ENCODE measurements around the gene ZMIZ1.
A peak's percentile ranks its signal among the peaks of the same experiment; 100 is the strongest.

The ZMIZ1 gene

DNA sequence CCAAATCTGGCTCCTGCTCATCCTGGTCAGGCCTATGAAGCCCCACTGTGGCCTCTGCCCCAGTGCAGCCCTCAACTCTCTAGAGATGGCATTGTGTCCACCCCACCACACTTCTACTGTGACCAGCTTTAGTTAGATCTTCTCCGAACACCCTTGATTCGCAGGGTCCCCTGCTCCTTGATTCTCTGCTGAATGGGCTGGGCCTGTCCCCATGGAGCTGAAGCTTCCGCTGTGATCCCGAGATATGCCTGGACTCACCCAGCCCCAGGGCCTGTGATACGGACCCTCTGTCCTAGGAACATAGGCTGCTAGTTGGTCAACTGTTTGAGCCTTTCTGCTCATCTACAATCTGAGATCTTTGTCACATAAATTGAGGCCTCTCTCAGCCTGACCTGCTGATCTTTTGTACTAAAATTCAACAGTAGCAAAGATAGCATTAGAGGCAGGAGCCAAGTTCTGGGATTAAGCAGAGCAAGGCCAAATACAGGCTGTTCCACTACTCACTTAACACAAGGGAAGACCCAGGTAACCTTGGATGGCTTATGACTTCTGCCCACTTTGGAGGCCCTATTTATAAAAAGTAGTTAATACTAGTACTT lies 272.0 kb downstream of the ZMIZ1 start:
- Histone ChIP-seq H3K27me3 (ENCODE audit: insufficient read depth, low read depth, severe bottlenecking) (no peaks in the 10 kb centered on the region), H3K27ac (peak overlapping the region; percentile 71), H3K4me3 (ENCODE audit: low read depth, low read length) (no peak overlapping the region), H3K36me3 (no peaks in the 10 kb centered on the region), H3K9me3 (ENCODE audit: severe bottlenecking) (peaks cover 4% of the 10 kb centered on the region)
- no peak for DNase-seq
- TF ChIP-seq, protein P1, sequence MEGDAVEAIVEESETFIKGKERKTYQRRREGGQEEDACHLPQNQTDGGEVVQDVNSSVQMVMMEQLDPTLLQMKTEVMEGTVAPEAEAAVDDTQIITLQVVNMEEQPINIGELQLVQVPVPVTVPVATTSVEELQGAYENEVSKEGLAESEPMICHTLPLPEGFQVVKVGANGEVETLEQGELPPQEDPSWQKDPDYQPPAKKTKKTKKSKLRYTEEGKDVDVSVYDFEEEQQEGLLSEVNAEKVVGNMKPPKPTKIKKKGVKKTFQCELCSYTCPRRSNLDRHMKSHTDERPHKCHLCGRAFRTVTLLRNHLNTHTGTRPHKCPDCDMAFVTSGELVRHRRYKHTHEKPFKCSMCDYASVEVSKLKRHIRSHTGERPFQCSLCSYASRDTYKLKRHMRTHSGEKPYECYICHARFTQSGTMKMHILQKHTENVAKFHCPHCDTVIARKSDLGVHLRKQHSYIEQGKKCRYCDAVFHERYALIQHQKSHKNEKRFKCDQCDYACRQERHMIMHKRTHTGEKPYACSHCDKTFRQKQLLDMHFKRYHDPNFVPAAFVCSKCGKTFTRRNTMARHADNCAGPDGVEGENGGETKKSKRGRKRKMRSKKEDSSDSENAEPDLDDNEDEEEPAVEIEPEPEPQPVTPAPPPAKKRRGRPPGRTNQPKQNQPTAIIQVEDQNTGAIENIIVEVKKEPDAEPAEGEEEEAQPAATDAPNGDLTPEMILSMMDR (IDR thresholded peaks at IDR 0.05; ENCODE audit: low read depth, low read length) = no peak

DNA sequence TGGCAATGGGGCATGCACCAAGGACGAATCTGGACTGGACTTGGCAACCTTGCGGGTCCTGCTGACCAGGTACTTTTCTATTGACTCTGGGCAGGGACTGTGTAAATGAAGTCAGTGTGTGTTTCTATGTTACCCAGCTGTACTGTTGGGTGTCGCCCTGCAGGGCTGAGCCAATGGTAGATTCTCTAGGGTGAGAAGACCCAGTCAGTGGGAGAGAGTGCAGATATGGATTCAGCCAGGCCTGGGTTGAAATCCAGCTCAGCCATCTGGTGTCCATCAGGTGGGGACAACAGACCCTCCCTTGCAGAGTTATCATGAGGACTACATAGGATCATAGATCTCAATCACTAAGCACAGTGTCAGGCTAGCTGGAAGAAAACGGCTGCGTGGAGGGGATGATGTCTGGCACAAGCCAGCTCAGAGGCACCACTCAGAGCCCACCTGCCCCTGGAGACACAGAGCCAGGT lies 273.6 kb downstream of the ZMIZ1 start:
- Histone ChIP-seq H3K27me3 (ENCODE audit: insufficient read depth, low read depth, severe bottlenecking) (no peaks in the 10 kb centered on the region), H3K36me3 (no peaks in the 10 kb centered on the region), H3K4me3 (ENCODE audit: low read depth, low read length) (no peak overlapping the region), H3K27ac (peak overlapping the region; percentile 75), H3K9me3 (ENCODE audit: severe bottlenecking) (peaks cover 4% of the 10 kb centered on the region)
- TF ChIP-seq, protein P1 (IDR thresholded peaks at IDR 0.05; ENCODE audit: low read depth, low read length) = no peak
- peak; percentile 87 for DNase-seq

DNA sequence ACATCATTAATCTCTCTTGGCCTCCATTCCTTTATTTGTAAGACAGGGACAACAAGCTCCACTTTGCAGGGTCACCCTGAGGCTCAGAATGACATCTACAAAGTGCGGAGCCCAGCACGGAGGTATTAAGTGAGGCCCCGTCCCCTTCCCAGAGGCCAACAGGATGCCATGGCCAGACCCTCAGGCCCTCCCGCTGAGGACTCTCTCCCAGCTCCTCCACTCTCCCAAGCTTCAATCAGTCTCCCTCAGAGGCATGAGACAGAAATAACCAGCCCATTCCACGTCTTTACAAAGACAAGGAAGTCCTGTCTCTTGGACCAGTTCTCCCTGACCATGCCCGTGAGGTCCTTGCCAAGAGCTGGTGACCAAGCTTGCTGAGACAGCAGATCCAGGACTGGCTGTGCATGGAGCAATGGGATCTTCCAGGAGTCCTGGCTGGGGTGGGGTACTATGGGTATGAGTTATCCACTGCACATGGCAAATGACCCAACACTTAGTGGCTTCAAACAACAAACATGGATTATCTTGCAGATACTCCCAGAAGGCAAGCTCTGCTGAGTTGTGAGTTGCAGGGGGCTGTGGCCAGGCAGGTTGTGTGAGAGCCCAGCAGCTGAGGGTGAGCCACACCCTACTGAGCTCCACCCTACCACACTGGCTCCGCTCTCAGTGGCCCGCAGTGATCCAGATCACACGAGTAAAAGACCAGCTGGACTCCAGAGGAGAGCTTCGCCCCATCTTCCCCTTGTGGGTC lies 274.2 kb downstream of the ZMIZ1 start:
- no peaks in the 10 kb centered on the region for H3K9me3 ChIP-seq (ENCODE audit: severe bottlenecking)
- H3K36me3 ChIP-seq = no peaks in the 10 kb centered on the region; the same call in 1 of the 2 replicates
- no peak overlapping the region for H3K4me3 ChIP-seq (ENCODE audit: low read depth, low read length)
- H3K27me3 ChIP-seq (ENCODE audit: insufficient read depth, low read depth, severe bottlenecking) = no peaks in the 10 kb centered on the region
- TF ChIP-seq, protein P1 (IDR thresholded peaks at IDR 0.05; ENCODE audit: low read depth, low read length) = no peak
- H3K27ac ChIP-seq = peak overlapping the region; percentile 75
- DNase-seq = no peak

DNA sequence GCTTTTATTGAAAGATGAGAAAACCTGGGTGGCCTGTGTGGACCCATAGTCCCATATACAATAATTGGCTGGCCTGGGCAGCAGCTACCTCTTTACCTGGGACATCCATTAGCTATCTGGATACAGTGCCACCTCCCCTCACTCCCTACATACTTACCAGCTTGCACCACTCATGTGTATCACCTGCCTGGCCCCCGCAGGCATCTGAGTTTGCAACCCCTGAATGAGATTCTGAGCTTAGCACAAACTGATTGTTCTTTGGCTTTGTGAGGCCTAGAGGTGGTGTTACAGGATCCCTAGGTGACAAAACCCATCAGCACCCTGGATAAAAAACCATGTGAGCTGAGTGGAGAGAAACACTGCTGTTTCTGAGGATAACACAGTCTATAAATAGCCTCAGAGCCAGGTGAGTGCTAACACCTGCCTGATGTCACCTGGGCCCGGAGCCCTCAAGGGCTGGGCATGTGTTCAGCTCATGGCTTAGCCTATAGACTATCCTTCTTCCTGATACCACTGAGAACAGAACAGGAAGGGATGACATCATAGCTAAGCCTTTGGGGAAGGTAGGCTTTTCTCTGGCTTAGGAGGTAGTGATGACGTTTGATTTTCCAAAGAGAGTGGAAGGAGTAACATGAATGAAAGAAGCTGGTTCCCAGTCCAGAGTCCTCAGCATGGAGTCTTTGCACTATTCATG lies 275.9 kb downstream of the ZMIZ1 start:
- Histone ChIP-seq H3K27ac (peak overlapping the region; percentile 23), H3K9me3 (ENCODE audit: severe bottlenecking) (no peaks in the 10 kb centered on the region), H3K27me3 (ENCODE audit: insufficient read depth, low read depth, severe bottlenecking) (no peaks in the 10 kb centered on the region), H3K36me3 (peaks cover 16% of the 10 kb centered on the region), H3K4me3 (ENCODE audit: low read depth, low read length) (no peak overlapping the region)
- no peak for DNase-seq
- TF ChIP-seq, protein P1 (IDR thresholded peaks at IDR 0.05; ENCODE audit: low read depth, low read length) = no peak

DNA sequence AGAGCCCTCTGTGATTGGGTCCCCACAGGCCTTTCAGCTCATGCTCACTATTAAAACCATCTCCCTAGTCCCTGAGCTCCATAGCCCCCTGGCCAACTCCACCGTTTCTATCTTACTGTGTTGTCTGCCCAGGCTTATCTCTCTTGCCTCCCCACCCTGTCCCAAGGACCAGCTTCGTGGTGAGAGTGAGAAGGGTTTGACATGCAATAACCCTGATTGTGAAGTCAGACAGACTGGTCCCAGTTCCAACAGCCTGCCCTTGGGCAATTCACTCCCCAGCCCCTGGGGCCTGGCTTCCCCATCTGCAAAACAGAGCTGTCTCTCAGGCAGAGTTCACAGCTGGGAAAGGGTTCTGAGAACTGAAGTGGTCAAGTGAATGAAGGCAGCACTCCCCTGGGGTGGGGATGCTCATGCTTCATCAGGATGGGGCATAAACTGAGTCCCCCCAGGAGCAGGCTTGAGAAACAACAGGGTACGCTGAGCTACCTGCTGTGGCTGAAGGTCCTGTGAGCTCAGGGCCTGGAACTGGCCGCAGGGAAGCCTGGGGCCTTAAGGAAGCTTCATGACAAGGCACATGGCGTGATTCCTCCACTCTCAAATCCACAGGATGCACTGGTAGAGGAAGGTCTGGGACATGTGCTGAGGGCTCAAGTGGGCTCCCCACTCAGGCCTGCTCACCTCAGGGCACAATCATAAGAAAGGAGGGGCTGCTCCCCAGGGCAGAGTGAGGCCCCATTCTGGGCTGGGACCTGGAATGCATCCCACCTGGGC lies 276.7 kb downstream of the ZMIZ1 start:
- DNase-seq = no peak
- TF ChIP-seq, protein P1 (IDR thresholded peaks at IDR 0.05; ENCODE audit: low read depth, low read length) = no peak
- Histone ChIP-seq H3K36me3 (peaks cover 24% of the 10 kb centered on the region), H3K27ac (peak overlapping the region; percentile 95), H3K9me3 (ENCODE audit: severe bottlenecking) (no peaks in the 10 kb centered on the region), H3K4me3 (ENCODE audit: low read depth, low read length) (no peak overlapping the region), H3K27me3 (ENCODE audit: insufficient read depth, low read depth, severe bottlenecking) (no peaks in the 10 kb centered on the region)

Data from WERI-Rb-1 (cell line).